Natural killer cell treated with Interleukin-12 subunit alpha and Interleukin-12 subunit beta and Interleukin-15 and Interleukin-18, amount 100 ng/mL, for 72 hours (primary cell): ENCODE results near the gene MAP3K5. TPM values are rescaled to one million over a fixed set of nuclear protein-coding genes. Genes with fewer than 3 reads are reported as not detected.
A peak's percentile ranks its signal among the peaks of the same experiment; 100 is the strongest.

Experiments
- ATAC-seq, 2 donors: fragments of 150-1000 bp; cut with Tn5 transposase in 1 of 2; sonication (Bioruptor Pico), chemical (Tn5 transposase) in 1 of 2; 2 replicates each; pipeline ENCODE4 v1.10.0; 2021
- DNase-seq: peaks from one replicate; pipeline ENCODE4 v3.0.0; 2022; ENCODE audit warnings: low spot score
- H3K27ac Mint-ChIP-seq, 2 donors: 1 replicate in 1 of 2; 2 replicates in 1 of 2; pipeline ENCODE4 v1.8.0; 2022; ENCODE audit warnings: mixed read lengths in 2 of 2, mild to moderate bottlenecking in 1 of 2, moderate library complexity in 1 of 2
- H3K27me3 Mint-ChIP-seq, 2 donors: 1 replicate in 1 of 2; 2 replicates in 1 of 2; pipeline ENCODE4 v1.8.0; 2022; ENCODE audit warnings: mixed read lengths in 2 of 2
- H3K36me3 Mint-ChIP-seq: one replicate; pipeline ENCODE4 v1.8.0; 2022; ENCODE audit warnings: mixed read lengths
- H3K4me1 Mint-ChIP-seq, 2 donors: 1 replicate in 1 of 2; 2 replicates in 1 of 2; pipeline ENCODE4 v1.8.0; 2022; ENCODE audit warnings: low read depth in 2 of 2, mixed read lengths in 2 of 2, mild to moderate bottlenecking in 1 of 2
- H3K4me3 Mint-ChIP-seq: one replicate; pipeline ENCODE4 v1.8.0; 2022; ENCODE audit warnings: mixed read lengths
- H3K9me3 Mint-ChIP-seq: 2 replicates; pipeline ENCODE4 v1.8.0; 2022; ENCODE audit warnings: mixed read lengths
- total RNA-seq, 2 donors: library from RNA; stranded (reverse); gene quantifications; one replicate each; pipeline ENCODE4 v1.2.3, GENCODE V29; 2022

Gene MAP3K5
- total RNA-seq, 2 donors from 2014 or later = 27.9 to 33.0 TPM

- peaks cover 8% of the 10 kb centered on the region in 2 donors for H3K4me1 Mint-ChIP-seq
- H3K4me3 Mint-ChIP-seq = no peak overlapping the region
- no peak for DNase-seq
- no peak overlapping the region for H3K27ac Mint-ChIP-seq
- no peak for ATAC-seq
- H3K36me3 Mint-ChIP-seq = no peaks in the 10 kb centered on the region
- H3K27me3 Mint-ChIP-seq = peaks cover 20 to 27% of the 10 kb centered on the region in 2 donors
- no peaks in the 10 kb centered on the region for H3K9me3 Mint-ChIP-seq
These were observed 264.4 kb downstream of the MAP3K5 start for GRCh38 chr6:136527831-136528230.

GRCh38 chr6:136526937-136527336 lies 265.3 kb downstream of the MAP3K5 start:
- peaks cover 8% of the 10 kb centered on the region in 2 donors for H3K4me1 Mint-ChIP-seq
- no peak overlapping the region for H3K27ac Mint-ChIP-seq
- H3K27me3 Mint-ChIP-seq = peaks cover 24 to 27% of the 10 kb centered on the region in 2 donors
- ATAC-seq (peak in 1 of 2 donors; percentile 20), DNase-seq (no peak)
- H3K36me3 Mint-ChIP-seq = no peaks in the 10 kb centered on the region
- no peaks in the 10 kb centered on the region for H3K9me3 Mint-ChIP-seq
- no peak overlapping the region for H3K4me3 Mint-ChIP-seq

- H3K27me3 Mint-ChIP-seq = peaks cover 24% of the 10 kb centered on the region in 2 donors
- ATAC-seq (peak; percentile 71 to 86), DNase-seq (no peak)
- H3K27ac Mint-ChIP-seq = no peak overlapping the region
- no peaks in the 10 kb centered on the region for H3K36me3 Mint-ChIP-seq
- H3K9me3 Mint-ChIP-seq = no peaks in the 10 kb centered on the region
- peaks cover 8% of the 10 kb centered on the region in 2 donors for H3K4me1 Mint-ChIP-seq
- H3K4me3 Mint-ChIP-seq = no peak overlapping the region
These were observed 265.9 kb downstream of the MAP3K5 start for GRCh38 chr6:136526196-136526930.

- DNase-seq (no peak), ATAC-seq (no peak)
- Mint-ChIP-seq H3K4me1 (peaks cover 8% of the 10 kb centered on the region in 2 donors), H3K27me3 (peaks cover 22 to 26% of the 10 kb centered on the region in 2 donors), H3K4me3 (no peak overlapping the region), H3K27ac (no peak overlapping the region), H3K9me3 (no peaks in the 10 kb centered on the region), H3K36me3 (no peaks in the 10 kb centered on the region)
These were observed 266.6 kb downstream of the MAP3K5 start for GRCh38 chr6:136525586-136526195.

GRCh38 chr6:136524936-136525413 lies 267.3 kb downstream of the MAP3K5 start:
- Mint-ChIP-seq H3K4me1 (peaks cover 8% of the 10 kb centered on the region in 2 donors), H3K4me3 (no peak overlapping the region), H3K27me3 (peaks cover 29 to 30% of the 10 kb centered on the region in 2 donors), H3K36me3 (no peaks in the 10 kb centered on the region), H3K9me3 (no peaks in the 10 kb centered on the region), H3K27ac (no peak overlapping the region)
- no peak for ATAC-seq
- DNase-seq = no peak

GRCh38 chr6:136524339-136524935 lies 267.8 kb downstream of the MAP3K5 start:
- H3K4me3 Mint-ChIP-seq = no peak overlapping the region
- H3K27me3 Mint-ChIP-seq = peaks cover 30% of the 10 kb centered on the region in 2 donors
- DNase-seq = no peak
- peaks cover 8% of the 10 kb centered on the region in 2 donors for H3K4me1 Mint-ChIP-seq
- H3K27ac Mint-ChIP-seq = no peak overlapping the region
- ATAC-seq = no peak
- H3K9me3 Mint-ChIP-seq = no peaks in the 10 kb centered on the region
- H3K36me3 Mint-ChIP-seq = no peaks in the 10 kb centered on the region

- Mint-ChIP-seq H3K36me3 (no peaks in the 10 kb centered on the region), H3K9me3 (no peaks in the 10 kb centered on the region), H3K4me3 (no peak overlapping the region), H3K27ac (no peak overlapping the region), H3K4me1 (peaks cover 8% of the 10 kb centered on the region in 2 donors), H3K27me3 (peaks cover 24 to 32% of the 10 kb centered on the region in 2 donors)
- DNase-seq = no peak
- ATAC-seq = no peak
These were observed 269.1 kb downstream of the MAP3K5 start for GRCh38 chr6:136523196-136523595.

GRCh38 chr6:136522636-136523035 lies 269.6 kb downstream of the MAP3K5 start:
- Mint-ChIP-seq H3K9me3 (no peaks in the 10 kb centered on the region), H3K27me3 (peaks cover 18 to 29% of the 10 kb centered on the region in 2 donors), H3K4me3 (no peak overlapping the region), H3K4me1 (peaks cover 8% of the 10 kb centered on the region in 2 donors), H3K27ac (no peak overlapping the region), H3K36me3 (no peaks in the 10 kb centered on the region)
- no peak for DNase-seq
- ATAC-seq = no peak

DNA sequence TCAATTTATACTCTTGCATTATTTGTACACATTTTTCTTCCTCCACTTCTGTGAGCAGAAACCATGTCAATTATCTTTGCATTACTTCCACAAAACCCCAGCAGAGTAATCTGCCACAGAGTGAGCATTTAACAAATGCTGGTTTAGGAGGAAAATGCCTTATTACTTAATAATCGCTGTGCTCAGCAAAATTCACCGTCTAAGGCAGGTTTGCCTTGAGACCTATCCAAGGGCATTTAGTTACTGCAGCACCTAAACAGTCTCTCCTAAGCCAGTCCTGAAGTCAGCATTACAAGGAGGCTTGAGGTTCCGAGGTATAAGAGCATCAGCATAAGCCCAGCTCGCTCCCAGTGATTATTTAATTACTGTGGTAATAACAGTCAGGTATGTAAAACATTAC lies 270.4 kb downstream of the MAP3K5 start:
- Mint-ChIP-seq H3K4me3 (no peak overlapping the region), H3K27me3 (peaks cover 17 to 26% of the 10 kb centered on the region in 2 donors), H3K9me3 (no peaks in the 10 kb centered on the region), H3K36me3 (no peaks in the 10 kb centered on the region), H3K4me1 (peaks cover 8% of the 10 kb centered on the region in 2 donors), H3K27ac (no peak overlapping the region)
- DNase-seq (no peak), ATAC-seq (no peak)

- Mint-ChIP-seq H3K27me3 (peaks cover 15 to 25% of the 10 kb centered on the region in 2 donors), H3K36me3 (no peaks in the 10 kb centered on the region), H3K4me3 (no peak overlapping the region), H3K4me1 (peaks cover 5 to 6% of the 10 kb centered on the region in 2 donors), H3K27ac (no peak overlapping the region), H3K9me3 (no peaks in the 10 kb centered on the region)
- ATAC-seq (no peak), DNase-seq (no peak)
These were observed 270.9 kb downstream of the MAP3K5 start for GRCh38 chr6:136521427-136521826.

DNA sequence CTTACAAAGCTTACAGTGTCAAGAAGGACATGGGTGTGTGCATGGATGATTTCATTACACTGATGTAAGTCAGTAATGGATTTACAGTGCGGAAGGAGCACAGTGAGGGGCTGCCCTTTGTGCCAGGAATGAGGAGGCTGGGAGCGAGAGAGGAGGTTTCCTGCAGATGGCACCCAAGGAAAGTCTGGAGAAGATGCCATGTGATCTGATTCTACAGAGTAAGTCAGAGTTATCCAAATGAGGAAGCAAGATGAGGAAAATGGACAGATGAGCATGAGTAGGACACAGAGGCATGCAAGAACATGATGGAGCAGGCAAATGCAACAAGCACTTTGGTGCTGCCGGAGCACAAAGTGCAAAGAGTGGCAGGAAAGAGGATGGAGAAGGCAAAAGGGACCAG lies 271.8 kb downstream of the MAP3K5 start:
- DNase-seq = no peak
- H3K4me3 Mint-ChIP-seq = no peak overlapping the region
- no peak overlapping the region for H3K27ac Mint-ChIP-seq
- H3K27me3 Mint-ChIP-seq = peaks cover 10 to 23% of the 10 kb centered on the region in 2 donors
- no peak for ATAC-seq
- no peaks in the 10 kb centered on the region for H3K9me3 Mint-ChIP-seq
- H3K4me1 Mint-ChIP-seq = no peaks in the 10 kb centered on the region
- H3K36me3 Mint-ChIP-seq = no peaks in the 10 kb centered on the region

GRCh38 chr6:136517582-136517981 lies 274.7 kb downstream of the MAP3K5 start:
- Mint-ChIP-seq H3K4me3 (no peak overlapping the region), H3K9me3 (no peaks in the 10 kb centered on the region), H3K27me3 (peaks cover 10 to 21% of the 10 kb centered on the region in 2 donors), H3K36me3 (no peaks in the 10 kb centered on the region), H3K4me1 (no peaks in the 10 kb centered on the region), H3K27ac (no peak overlapping the region)
- DNase-seq (no peak), ATAC-seq (no peak)

DNA sequence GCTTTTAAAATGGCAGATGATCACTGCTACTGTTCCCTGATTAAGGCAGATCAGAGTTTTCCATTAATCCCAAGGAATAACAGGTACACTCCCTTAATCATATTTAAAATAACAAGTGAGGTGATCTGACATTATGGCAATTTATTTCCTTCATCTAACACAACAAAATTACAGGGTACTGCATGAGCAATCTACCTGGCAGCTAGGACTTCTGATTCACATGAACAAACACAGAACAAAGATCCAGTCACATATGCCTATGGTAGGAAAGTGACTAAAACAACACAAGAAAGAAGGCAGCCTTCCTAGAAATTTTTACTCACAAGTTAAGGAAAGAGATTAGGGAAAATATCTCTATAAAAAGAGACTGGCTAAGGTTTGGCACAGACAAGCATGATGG lies 275.3 kb downstream of the MAP3K5 start:
- Mint-ChIP-seq H3K27ac (no peak overlapping the region), H3K4me1 (no peaks in the 10 kb centered on the region), H3K4me3 (no peak overlapping the region), H3K27me3 (peaks cover 10 to 17% of the 10 kb centered on the region in 2 donors), H3K9me3 (no peaks in the 10 kb centered on the region), H3K36me3 (no peaks in the 10 kb centered on the region)
- ATAC-seq = no peak
- no peak for DNase-seq

DNA sequence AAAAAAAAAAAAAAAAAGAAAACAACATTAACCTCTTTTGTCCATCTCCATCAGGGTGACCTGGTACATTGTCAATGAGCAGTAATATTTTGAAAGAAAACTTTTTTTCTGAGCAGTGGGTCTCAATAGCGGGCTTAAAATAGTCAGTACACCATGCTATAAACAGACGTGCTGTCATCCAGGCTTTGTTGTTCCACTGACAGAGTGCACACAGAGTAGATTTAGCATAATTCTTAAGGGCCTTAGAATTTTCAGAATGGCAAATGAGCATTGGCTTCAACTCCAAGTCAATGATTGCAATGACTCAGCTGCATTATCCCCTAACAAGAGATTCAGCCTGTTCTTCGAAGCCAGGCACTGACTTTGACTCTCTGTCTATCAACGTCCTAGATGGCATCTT lies 277.7 kb downstream of the MAP3K5 start:
- ATAC-seq = no peak
- no peak overlapping the region for H3K4me3 Mint-ChIP-seq

More for the DNA sequence above, 277.7 kb downstream of the MAP3K5 start:
- Mint-ChIP-seq H3K4me1 (no peaks in the 10 kb centered on the region), H3K27ac (no peak overlapping the region), H3K36me3 (no peaks in the 10 kb centered on the region), H3K9me3 (no peaks in the 10 kb centered on the region), H3K27me3 (peaks cover 0 to 9% of the 10 kb centered on the region in 2 donors)
- DNase-seq = no peak
